Measurements from ENCODE around the gene CALML4.
"Not testable (repeated sequence)": the region's sequence is repeated elsewhere in the genome, so short reads cannot be mapped to it uniquely, and the experiment has no call there.

CALML4 gene

GRCh38 chr15:68224546-68225250 lies 19.6 kb upstream of the CALML4 start:
- DNase-seq, result no peak

GRCh38 chr15:68224108-68224507 lies 19.0 kb upstream of the CALML4 start:
- no peak for DNase-seq

- no peak for DNase-seq
Measured at GRCh38 chr15:68223171-68223570, 18.0 kb upstream of the CALML4 start.

- DNase-seq, result not testable (repeated sequence)
Measured at GRCh38 chr15:68222432-68222743, 17.3 kb upstream of the CALML4 start.

- not testable (repeated sequence) for DNase-seq
Measured at GRCh38 chr15:68221530-68222431, 16.6 kb upstream of the CALML4 start.

GRCh38 chr15:68220967-68221366 lies 15.8 kb upstream of the CALML4 start:
- DNase-seq, result no peak

- DNase-seq, result no peak
Measured at GRCh38 chr15:68220489-68220888, 15.4 kb upstream of the CALML4 start.

- DNase-seq, result no peak
Measured at GRCh38 chr15:68218847-68219798, 14.0 kb upstream of the CALML4 start.

- DNase-seq, result no peak
Measured at GRCh38 chr15:68218331-68218730, 13.2 kb upstream of the CALML4 start.

GRCh38 chr15:68217341-68217740 lies 12.2 kb upstream of the CALML4 start:
- no peak for DNase-seq

- no peak for DNase-seq
Measured at GRCh38 chr15:68214838-68215254, 9.7 kb upstream of the CALML4 start.

- no peak for DNase-seq
Measured at GRCh38 chr15:68213991-68214837, 9.1 kb upstream of the CALML4 start.

GRCh38 chr15:68213491-68213845 lies 8.3 kb upstream of the CALML4 start:
- not testable (repeated sequence) for DNase-seq

- DNase-seq, result no peak
Measured at GRCh38 chr15:68211656-68212320, 6.7 kb upstream of the CALML4 start.

- peak; percentile 58 to 59 for DNase-seq
Measured at GRCh38 chr15:68210821-68211655, 5.9 kb upstream of the CALML4 start.

- DNase-seq, result no peak
Measured at GRCh38 chr15:68210409-68210756, 5.3 kb upstream of the CALML4 start.

- peak; percentile 13 to 24 for DNase-seq
Measured at GRCh38 chr15:68209735-68210408, 4.7 kb upstream of the CALML4 start.

GRCh38 chr15:68209272-68209671 lies 4.1 kb upstream of the CALML4 start:
- no peak for DNase-seq

GRCh38 chr15:68208636-68209240 lies 3.6 kb upstream of the CALML4 start:
- DNase-seq, result no peak

- DNase-seq, result no peak
Measured at GRCh38 chr15:68208136-68208535, 3.0 kb upstream of the CALML4 start.
